ENCODE results near the gene NRAP. TPM values are rescaled to one million over a fixed set of nuclear protein-coding genes. Genes with fewer than 3 reads are reported as not detected.

NRAP gene
- 0.02 TPM in 1 of 2 replicates, not detected in the other for total RNA-seq (2014; rRNA removed; shearing (Covaris generic))

- no peak for DNase-seq (ENCODE audit: low spot score)
Measured at GRCh38 chr10:113663908-113664307, at the start of gene NRAP. Gene NRAP (minus strand): TSS chr10:113664041. CDS start chr10:113663882, 159 bp downstream.

GRCh38 chr10:113713640-113713982 is 49.8 kb upstream of the NRAP start:
- no peak for DNase-seq (ENCODE audit: low spot score)

GRCh38 chr10:113712755-113713639 is 49.2 kb upstream of the NRAP start:
- DNase-seq (ENCODE audit: low spot score): no peak

- no peak for DNase-seq (ENCODE audit: low spot score)
Measured at GRCh38 chr10:113712024-113712423, 48.2 kb upstream of the NRAP start.

GRCh38 chr10:113711142-113711541 is 47.3 kb upstream of the NRAP start:
- DNase-seq (ENCODE audit: low spot score): no peak

DNA sequence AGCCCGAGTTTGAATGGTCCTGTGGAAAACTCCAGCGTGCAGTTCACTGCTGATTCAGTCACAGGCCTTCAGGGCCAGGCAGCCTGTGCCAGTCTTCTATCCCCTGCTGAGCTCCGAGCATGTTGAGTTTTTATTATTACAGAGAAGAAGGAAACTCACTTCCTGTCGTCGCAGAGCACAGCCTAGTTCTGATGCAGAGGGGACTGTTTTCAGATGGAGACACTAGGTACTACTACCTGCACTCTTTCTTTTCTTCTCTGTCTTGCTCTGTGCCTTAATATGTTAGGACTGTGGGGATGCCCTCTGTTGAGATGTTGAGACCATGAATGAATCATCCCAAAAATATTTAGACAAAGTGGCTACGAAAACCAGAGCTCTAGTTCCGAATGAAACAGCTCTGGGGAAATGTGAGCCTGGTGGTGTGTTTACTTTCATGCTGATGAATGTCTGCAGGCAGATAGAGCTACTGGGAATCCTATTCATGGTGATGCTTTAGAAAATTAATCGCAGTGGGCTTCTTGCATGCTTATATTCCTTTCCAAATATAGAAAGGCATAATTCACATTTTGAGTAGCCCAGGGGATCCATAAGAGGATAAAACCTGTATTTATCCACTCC is 45.5 kb upstream of the NRAP start:
- peak; percentile 68 for DNase-seq (ENCODE audit: low spot score)

GRCh38 chr10:113708640-113709039 is 44.8 kb upstream of the NRAP start:
- DNase-seq (ENCODE audit: low spot score): no peak

DNA sequence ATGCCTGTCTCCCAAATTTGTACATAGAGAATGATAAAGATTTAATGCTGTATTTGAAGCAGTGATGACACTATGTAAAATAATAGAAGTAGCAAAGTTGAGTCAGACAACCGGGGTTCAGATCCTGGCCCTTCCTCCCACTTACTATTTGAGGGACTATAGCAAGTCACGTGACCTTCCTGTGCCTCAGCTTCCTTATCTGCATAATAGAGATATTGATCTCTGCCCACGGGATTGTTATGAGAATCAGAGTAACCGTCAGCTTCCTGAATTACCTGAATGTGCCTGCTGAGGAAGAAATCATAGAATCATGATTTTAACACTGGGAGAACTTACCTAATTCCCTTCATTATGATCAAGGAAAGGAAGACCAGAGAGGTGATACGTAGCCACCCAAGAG is 42.8 kb upstream of the NRAP start:
- DNase-seq (ENCODE audit: low spot score): no peak

- DNase-seq (ENCODE audit: low spot score): no peak
Measured at GRCh38 chr10:113705344-113705652, 41.5 kb upstream of the NRAP start.

DNA sequence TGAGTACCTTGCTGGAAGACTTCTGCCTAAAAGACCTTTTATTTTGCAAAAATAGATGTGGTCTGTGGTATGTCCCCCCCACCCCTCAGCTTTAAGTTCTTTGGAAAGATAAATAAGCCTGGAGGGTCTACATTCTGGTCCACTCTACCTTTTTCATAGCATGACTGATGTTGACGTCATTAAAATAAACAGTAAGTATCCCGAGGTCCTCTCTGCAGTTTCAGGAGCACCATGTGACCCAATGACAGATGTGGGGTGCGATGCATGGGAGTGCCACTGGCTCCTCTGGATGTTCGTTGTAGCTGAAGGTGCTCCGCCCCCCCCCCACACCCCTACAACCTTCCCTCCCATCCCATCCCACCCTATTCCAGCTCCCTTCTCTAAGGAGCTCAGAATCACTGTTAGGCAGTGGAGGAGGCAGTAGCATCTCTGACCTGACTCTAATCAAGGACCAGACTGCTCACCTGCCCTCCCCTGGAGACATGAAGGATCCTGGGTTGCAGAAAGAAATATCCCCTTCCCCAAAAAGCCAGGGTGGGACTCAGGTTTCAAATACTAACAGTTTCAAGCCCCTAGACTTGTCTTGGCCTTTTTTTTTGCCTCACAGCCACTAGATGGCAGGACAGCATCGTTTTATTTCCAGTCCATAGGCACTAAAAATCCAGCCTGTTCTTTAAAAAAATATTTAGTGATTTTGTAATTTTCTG is 40.9 kb upstream of the NRAP start:
- peak; percentile 36 for DNase-seq (ENCODE audit: low spot score)

DNA sequence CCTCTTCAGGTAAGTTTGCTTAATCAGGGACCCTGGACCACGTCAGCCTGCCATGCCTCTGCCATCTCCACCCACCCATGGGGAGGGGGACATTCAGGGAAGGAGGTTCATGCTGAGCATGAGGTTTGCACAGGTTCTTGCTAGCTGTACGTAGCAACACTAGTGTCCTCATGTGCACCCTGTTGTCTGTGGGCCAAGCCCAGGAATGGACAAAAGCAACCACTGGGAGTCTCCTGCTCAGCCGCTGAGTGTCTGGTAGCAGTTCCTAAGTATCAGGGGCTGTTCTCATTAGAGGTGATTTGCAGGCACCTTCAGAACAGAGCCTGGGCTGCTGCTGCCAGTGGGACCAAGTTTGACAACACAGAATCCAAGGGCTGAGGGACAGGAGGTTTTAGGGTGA is 33.8 kb upstream of the NRAP start:
- no peak for DNase-seq (ENCODE audit: low spot score)

DNA sequence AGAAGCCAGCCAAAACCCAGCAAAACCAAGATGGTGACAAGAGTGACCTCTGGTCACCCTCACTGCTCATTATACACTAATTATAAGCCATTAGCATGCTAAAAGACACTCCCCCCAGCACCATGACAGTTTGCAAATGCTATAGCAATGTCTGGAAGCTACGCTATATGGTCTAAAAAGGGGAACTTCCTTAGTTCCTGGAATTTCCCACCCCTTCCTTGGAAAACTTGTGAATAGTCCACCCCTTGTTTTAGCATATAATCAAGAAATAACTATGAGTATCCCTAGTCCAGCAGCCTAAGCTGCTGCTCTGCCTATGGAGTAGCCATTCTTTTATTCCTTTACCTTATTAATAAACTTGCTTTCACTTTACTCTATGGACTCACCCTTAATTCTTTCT is 31.9 kb upstream of the NRAP start:
- DNase-seq (ENCODE audit: low spot score): no peak

GRCh38 chr10:113693348-113693747 is 29.5 kb upstream of the NRAP start:
- no peak for DNase-seq (ENCODE audit: low spot score)

- no peak for DNase-seq (ENCODE audit: low spot score)
Measured at GRCh38 chr10:113692271-113692670, 28.4 kb upstream of the NRAP start.

GRCh38 chr10:113691381-113691780 is 27.5 kb upstream of the NRAP start:
- no peak for DNase-seq (ENCODE audit: low spot score)

DNA sequence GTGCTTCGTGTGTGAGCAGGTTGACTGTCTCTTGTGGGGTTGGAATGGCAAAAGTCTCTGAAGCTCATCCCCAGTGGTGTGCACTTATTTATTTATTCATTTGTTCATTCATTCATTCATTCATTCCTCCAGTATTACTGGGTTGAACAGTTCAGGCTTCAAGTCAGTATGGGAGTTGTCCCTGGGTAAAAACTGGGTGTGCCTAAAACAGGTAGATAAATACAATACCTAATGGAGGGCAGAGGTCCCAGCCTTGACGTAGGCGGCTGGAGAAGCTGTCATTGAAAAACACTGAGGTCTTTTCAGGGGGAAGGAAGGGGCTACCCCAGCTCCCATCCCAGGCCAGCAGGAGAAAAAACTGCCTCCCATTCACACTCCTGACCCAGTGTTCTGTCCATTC is 26.9 kb upstream of the NRAP start:
- DNase-seq (ENCODE audit: low spot score): no peak

- no peak for DNase-seq (ENCODE audit: low spot score)
Measured at GRCh38 chr10:113689574-113689973, 25.7 kb upstream of the NRAP start.

- no peak for DNase-seq (ENCODE audit: low spot score)
Measured at GRCh38 chr10:113689057-113689456, 25.2 kb upstream of the NRAP start.

- no peak for DNase-seq (ENCODE audit: low spot score)
Measured at GRCh38 chr10:113687037-113687436, 23.2 kb upstream of the NRAP start.

- DNase-seq (ENCODE audit: low spot score): no peak
Measured at GRCh38 chr10:113686028-113686427, 22.2 kb upstream of the NRAP start.

GRCh38 chr10:113683300-113683699 is 19.5 kb upstream of the NRAP start:
- DNase-seq (ENCODE audit: low spot score): no peak

- DNase-seq (ENCODE audit: low spot score): no peak
Measured at GRCh38 chr10:113681533-113682470, 18.0 kb upstream of the NRAP start.
